Measurements from ENCODE around the gene LSM5. TPM values are rescaled to one million over a fixed set of nuclear protein-coding genes. Genes with fewer than 3 reads are reported as not detected.
"Not testable (repeated sequence)": the region's sequence is repeated elsewhere in the genome, so short reads cannot be mapped to it uniquely, and the experiment has no call there.

LSM5 gene
- total RNA-seq, 2 donors from 2014 or later, result 77.4 to 103 TPM

GRCh38 chr7:32464641-32465416, 25.4 kb downstream of the LSM5 start:
- H3K9me3 Mint-ChIP-seq; DNase-seq; H3K27me3 Mint-ChIP-seq (ENCODE audit: low read depth); H3K36me3 Mint-ChIP-seq (ENCODE audit: insufficient read depth in 2 of 2); ATAC-seq (replicated peaks in 1 of 2); H3K4me3 Mint-ChIP-seq; H3K27ac Mint-ChIP-seq; H3K4me1 Mint-ChIP-seq (ENCODE audit: low read depth): not testable (repeated sequence)

DNA sequence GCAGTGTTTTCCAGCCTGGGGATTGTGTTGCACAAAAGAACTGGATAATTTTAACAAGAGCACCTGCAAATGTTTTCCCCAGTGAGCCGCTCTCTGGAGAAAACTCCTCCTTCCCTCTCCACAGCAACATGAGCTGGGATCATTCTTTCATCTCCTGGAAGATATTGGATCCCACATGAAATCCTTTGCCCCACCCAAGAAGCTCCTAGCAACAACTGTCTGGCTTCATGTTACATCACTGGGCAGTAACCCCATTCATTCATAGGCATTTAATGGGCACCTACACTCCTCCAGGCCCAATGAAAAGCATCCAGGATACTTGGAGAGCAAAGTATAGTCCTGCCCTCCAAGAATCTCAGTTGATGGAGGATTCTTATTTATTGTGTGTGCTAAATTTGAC, 27.2 kb downstream of the LSM5 start:
- no peaks in the 10 kb centered on the region for H3K27me3 Mint-ChIP-seq (ENCODE audit: low read depth)
- no peaks in the 10 kb centered on the region for H3K36me3 Mint-ChIP-seq (ENCODE audit: insufficient read depth in 2 of 2)
- no peak for DNase-seq
- H3K27ac Mint-ChIP-seq, result no peak overlapping the region
- no peak overlapping the region for H3K4me3 Mint-ChIP-seq
- no peaks in the 10 kb centered on the region for H3K9me3 Mint-ChIP-seq
- H3K4me1 Mint-ChIP-seq (ENCODE audit: low read depth), result no peaks in the 10 kb centered on the region
- ATAC-seq (replicated peaks in 1 of 2), result no peak

- ATAC-seq (replicated peaks in 1 of 2) (no peak), DNase-seq (no peak)
Measured at GRCh38 chr7:32462451-32462850, 27.7 kb downstream of the LSM5 start.

GRCh38 chr7:32461484-32461883, 28.7 kb downstream of the LSM5 start:
- no peak overlapping the region for H3K27ac Mint-ChIP-seq
- ATAC-seq (replicated peaks in 1 of 2), result no peak
- H3K4me1 Mint-ChIP-seq (ENCODE audit: low read depth), result no peaks in the 10 kb centered on the region
- no peak for DNase-seq
- no peaks in the 10 kb centered on the region for H3K36me3 Mint-ChIP-seq (ENCODE audit: insufficient read depth in 2 of 2)
- no peaks in the 10 kb centered on the region for H3K9me3 Mint-ChIP-seq
- peaks cover 6% of the 10 kb centered on the region for H3K27me3 Mint-ChIP-seq (ENCODE audit: low read depth)
- no peak overlapping the region for H3K4me3 Mint-ChIP-seq

More at GRCh38 chr7:32462451-32462850, 27.7 kb downstream of the LSM5 start:
- Mint-ChIP-seq H3K36me3 (ENCODE audit: insufficient read depth in 2 of 2) (no peaks in the 10 kb centered on the region), H3K4me3 (no peak overlapping the region), H3K9me3 (no peaks in the 10 kb centered on the region), H3K4me1 (ENCODE audit: low read depth) (no peaks in the 10 kb centered on the region), H3K27me3 (ENCODE audit: low read depth) (no peaks in the 10 kb centered on the region), H3K27ac (no peak overlapping the region)

- H3K4me1 Mint-ChIP-seq (ENCODE audit: low read depth), result no peaks in the 10 kb centered on the region
- H3K9me3 Mint-ChIP-seq, result no peaks in the 10 kb centered on the region
- peaks cover 6% of the 10 kb centered on the region for H3K27me3 Mint-ChIP-seq (ENCODE audit: low read depth)
- H3K4me3 Mint-ChIP-seq, result no peak overlapping the region
- no peaks in the 10 kb centered on the region for H3K36me3 Mint-ChIP-seq (ENCODE audit: insufficient read depth in 2 of 2)
- DNase-seq (no peak), ATAC-seq (replicated peaks in 1 of 2) (no peak)
- H3K27ac Mint-ChIP-seq, result no peak overlapping the region
Measured at GRCh38 chr7:32459788-32460187, 30.4 kb downstream of the LSM5 start.

GRCh38 chr7:32458025-32458424, 32.2 kb downstream of the LSM5 start:
- H3K27me3 Mint-ChIP-seq (ENCODE audit: low read depth), result peaks cover 12% of the 10 kb centered on the region
- no peak overlapping the region for H3K4me3 Mint-ChIP-seq
- H3K9me3 Mint-ChIP-seq, result no peaks in the 10 kb centered on the region
- no peak for DNase-seq
- no peak for ATAC-seq (replicated peaks in 1 of 2)
- no peak overlapping the region for H3K27ac Mint-ChIP-seq
- H3K36me3 Mint-ChIP-seq (ENCODE audit: insufficient read depth in 2 of 2), result no peaks in the 10 kb centered on the region
- no peaks in the 10 kb centered on the region for H3K4me1 Mint-ChIP-seq (ENCODE audit: low read depth)

DNA sequence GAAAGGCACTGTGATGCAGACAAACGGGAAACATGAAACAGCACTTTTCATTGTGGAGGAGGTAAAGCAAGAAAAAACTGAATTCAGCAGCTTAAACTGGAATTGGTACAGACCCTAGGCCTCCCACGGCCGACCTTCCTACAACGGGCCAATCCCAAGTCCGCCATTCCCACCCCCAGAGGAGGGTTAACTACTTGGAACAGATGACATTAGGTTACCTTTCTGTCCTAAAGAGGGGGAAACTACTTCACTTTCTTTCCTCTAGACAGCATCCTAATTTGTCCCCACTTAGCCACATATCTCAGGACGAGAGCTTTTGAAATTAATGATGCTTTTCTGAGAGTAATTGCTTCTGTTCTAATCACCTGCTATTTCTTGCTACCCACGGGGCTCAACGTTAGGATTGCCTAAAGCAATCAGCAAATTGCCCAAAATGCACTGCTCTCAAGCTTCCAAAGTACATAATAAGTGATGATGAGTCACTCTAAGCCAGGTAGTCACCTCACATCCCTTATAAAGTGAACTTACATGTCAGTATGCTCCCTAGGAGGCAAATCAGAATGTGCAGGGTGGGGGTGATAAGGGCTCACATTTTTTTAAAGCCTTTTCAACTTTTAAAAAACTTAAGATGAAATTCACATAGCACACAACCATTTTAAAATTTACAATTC, 36.7 kb downstream of the LSM5 start:
- Mint-ChIP-seq H3K27me3 (ENCODE audit: low read depth) (peaks cover 12% of the 10 kb centered on the region), H3K4me1 (ENCODE audit: low read depth) (no peaks in the 10 kb centered on the region), H3K36me3 (ENCODE audit: insufficient read depth in 2 of 2) (no peaks in the 10 kb centered on the region), H3K9me3 (no peaks in the 10 kb centered on the region), H3K27ac (no peak overlapping the region), H3K4me3 (no peak overlapping the region)
- DNase-seq (no peak), ATAC-seq (replicated peaks in 1 of 2) (no peak)

DNA sequence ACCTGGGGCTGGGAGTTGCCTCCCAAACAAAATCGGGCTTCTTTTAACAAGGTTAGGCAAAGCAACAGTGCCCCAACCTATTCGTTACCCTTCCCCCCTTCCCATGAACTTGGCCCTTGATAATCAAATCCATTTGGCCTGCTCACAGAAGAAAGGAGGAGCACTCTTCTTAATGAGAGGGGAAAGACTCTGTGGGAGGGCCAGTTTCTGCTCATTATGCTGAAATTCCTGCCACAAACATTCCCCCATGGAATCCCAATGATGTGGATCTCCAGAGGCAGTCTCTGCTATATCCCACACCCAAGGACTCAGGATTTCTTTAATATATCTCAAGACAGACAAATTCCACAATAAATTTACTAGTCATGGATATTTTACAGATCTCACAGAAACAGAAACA, 43.0 kb downstream of the LSM5 start:
- Mint-ChIP-seq H3K36me3 (ENCODE audit: insufficient read depth in 2 of 2) (no peaks in the 10 kb centered on the region), H3K27me3 (ENCODE audit: low read depth) (peaks cover 4% of the 10 kb centered on the region), H3K4me3 (no peak overlapping the region), H3K27ac (no peak overlapping the region), H3K9me3 (peaks cover 0 to 1% of the 10 kb centered on the region in 2 donors), H3K4me1 (ENCODE audit: low read depth) (no peaks in the 10 kb centered on the region)
- no peak for DNase-seq
- no peak for ATAC-seq (replicated peaks in 1 of 2)

- no peak overlapping the region for H3K4me3 Mint-ChIP-seq
- ATAC-seq (replicated peaks in 1 of 2) (no peak), DNase-seq (no peak)
- no peaks in the 10 kb centered on the region for H3K9me3 Mint-ChIP-seq
- H3K27me3 Mint-ChIP-seq (ENCODE audit: low read depth), result no peaks in the 10 kb centered on the region
- H3K4me1 Mint-ChIP-seq (ENCODE audit: low read depth), result no peaks in the 10 kb centered on the region
- no peaks in the 10 kb centered on the region for H3K36me3 Mint-ChIP-seq (ENCODE audit: insufficient read depth in 2 of 2)
- H3K27ac Mint-ChIP-seq, result no peak overlapping the region
Measured at GRCh38 chr7:32436146-32436928, 53.8 kb downstream of the LSM5 start.

Other genes starting within 250 kb of the LSM5 start
- 10 to 100 TPM; 50.9 to 54.9 TPM for gene AVL9, start 5.1 kb upstream of the LSM5 start, total RNA-seq

Measured in activated T-cell treated with anti-CD3 and anti-CD28 coated beads, Interleukin-2, amount 50 U/mL, for 72 hours (primary cell).